SIG-M5 (cell line): ENCODE results near the gene KCTD19.

Experiments
- DNase-seq: peaks from one replicate; lab custom pipeline; 2025; lab: John Stamatoyannopoulos, UW

KCTD19 gene

GRCh38 chr16:67242138-67242730, 84.3 kb downstream of the KCTD19 start:
- DNase-seq = no peak

GRCh38 chr16:67241008-67241900, 85.3 kb downstream of the KCTD19 start:
- DNase-seq = no peak

- DNase-seq = no peak
Measured at GRCh38 chr16:67240506-67240905, 86.0 kb downstream of the KCTD19 start.
